Endometrial microvascular endothelial cells (primary cell): ENCODE data around the gene RAPGEF4. TPM values are rescaled to one million over a fixed set of nuclear protein-coding genes. Genes with fewer than 3 reads are reported as not detected.
"Not testable (repeated sequence)": the region's sequence is repeated elsewhere in the genome, so short reads cannot be mapped to it uniquely, and the experiment has no call there.

ENCODE experiments used
- in situ Hi-C: cut with HindIII; loops from 2 replicates; pipeline ENCODE4 v1.10.0; 2017; ENCODE audit warnings: low sequenced_read_pairs, low pct_unique_long_range_greater_than_20kb; ENCODE audit errors: inconsistent ontology term
- total RNA-seq: library from RNA; depleted of rRNA; stranded (reverse); fragments of >200 nt; gene quantifications from one replicate; pipeline ENCODE4 v1.2.3, GENCODE V29; 2015; ENCODE audit errors: inconsistent ontology term

RAPGEF4 gene
- total RNA-seq, 1 donor from 2014 or later: 7.4 TPM

GRCh38 chr2:173087793-173088496 lies 352.3 kb downstream of the RAPGEF4 start:
- in situ Hi-C loops: no loop called here

- in situ Hi-C loops: no loop called here
Measured at GRCh38 chr2:173090276-173090877, 354.7 kb downstream of the RAPGEF4 start.

- in situ Hi-C loops: no loop called here
Measured at GRCh38 chr2:173090973-173091660, 355.5 kb downstream of the RAPGEF4 start.

- in situ Hi-C loops: no loop called here
Measured at GRCh38 chr2:173091910-173092309, 356.3 kb downstream of the RAPGEF4 start.

GRCh38 chr2:173092844-173093402 lies 357.3 kb downstream of the RAPGEF4 start:
- in situ Hi-C loops: no loop called here

GRCh38 chr2:173093617-173094016 lies 358.0 kb downstream of the RAPGEF4 start:
- in situ Hi-C loops: not testable (repeated sequence)

GRCh38 chr2:173094731-173095130 lies 359.1 kb downstream of the RAPGEF4 start:
- in situ Hi-C loops: no loop called here

- in situ Hi-C loops: no loop called here
Measured at GRCh38 chr2:173095356-173095755, 359.7 kb downstream of the RAPGEF4 start.

GRCh38 chr2:173099271-173099670 lies 363.6 kb downstream of the RAPGEF4 start:
- in situ Hi-C loops: no loop called here

GRCh38 chr2:173099804-173100203 lies 364.2 kb downstream of the RAPGEF4 start:
- in situ Hi-C loops: no loop called here

GRCh38 chr2:173101687-173102086 lies 366.0 kb downstream of the RAPGEF4 start:
- in situ Hi-C loops: no loop called here

Other genes starting within 250 kb of the RAPGEF4 start
- 11.2 TPM for gene PDK1, start 179.8 kb upstream of the RAPGEF4 start, total RNA-seq